ENCODE data around the gene SPAG4. TPM values are rescaled to one million over a fixed set of nuclear protein-coding genes. Genes with fewer than 3 reads are reported as not detected.

The SPAG4 gene
- polyA plus RNA-seq, 3 donors: 2.8 to 45.5 (median 3.2) TPM

GRCh38 chr20:35669221-35669620, 53.6 kb downstream of the SPAG4 start:
- whole genome bisulfite sequencing, 3 donors: 91 to 99% (median 97%) methylated on average over 5 of the region's 5 CpGs
- H3K27ac ChIP-seq (ENCODE audit: low read depth, low read length): no peak overlapping the region

- H3K27ac ChIP-seq (ENCODE audit: low read depth, low read length): no peak overlapping the region
- 92 to 95% (median 93%) methylated on average over 1 of the region's 1 CpG for WGBS, 3 donors
Observed at GRCh38 chr20:35669681-35670080, 54.1 kb downstream of the SPAG4 start.

Other genes with a start within 250 kb of the SPAG4 start
- 10 to 100 TPM; 17.5 to 30.3 (median 22.5) TPM for gene UQCC1, start 203.9 kb upstream of the SPAG4 start, polyA plus RNA-seq
- gene GDF5, start 177.6 kb upstream of the SPAG4 start, polyA plus RNA-seq: under 1 TPM; 0.13 to 0.80 (median 0.22) TPM
- gene CEP250, start 160.2 kb upstream of the SPAG4 start, polyA plus RNA-seq: 1 to 10 TPM; 3.6 to 7.1 (median 5.1) TPM
- gene C20orf173, start 86.2 kb upstream of the SPAG4 start, polyA plus RNA-seq: not detected
- gene ERGIC3, start 73.8 kb upstream of the SPAG4 start, polyA plus RNA-seq: 100 to 1,000 TPM; 144 to 189 (median 163) TPM
- 100 to 1,000 TPM in 2 of 3 donors, 10 to 100 TPM in 1; 79.7 to 146 (median 105) TPM for gene CPNE1, start 49.1 kb downstream of the SPAG4 start, polyA plus RNA-seq
- 10 to 100 TPM in 2 of 3 donors, 1 to 10 TPM in 1; 6.4 to 19.5 (median 17.8) TPM for gene RBM12, start 49.1 kb downstream of the SPAG4 start, polyA plus RNA-seq
- gene NFS1, start 83.5 kb downstream of the SPAG4 start, polyA plus RNA-seq: 10 to 100 TPM; 16.9 to 34.6 (median 17.6) TPM
- 100 to 1,000 TPM; 211 to 389 (median 355) TPM for gene ROMO1, start 83.6 kb downstream of the SPAG4 start, polyA plus RNA-seq
- 100 to 1,000 TPM; 107 to 170 (median 150) TPM for gene RBM39, start 126.4 kb downstream of the SPAG4 start, polyA plus RNA-seq
- 10 to 100 TPM in 2 of 3 donors, 1 to 10 TPM in 1; 5.9 to 26.5 (median 16.0) TPM for gene PHF20, start 156.2 kb downstream of the SPAG4 start, polyA plus RNA-seq

Data from adipose tissue (tissue), 3 donors.